K562 (cell line): Measurements from ENCODE around the gene SCNN1A. TPM values are rescaled to one million over a fixed set of nuclear protein-coding genes. Genes with fewer than 3 reads are reported as not detected.

Source experiments
- ATAC-seq: fragments of 200-7000 bp; cut with Tn5 transposase; 3 replicates; pipeline ENCODE4 v1.9.1; 2020; ENCODE audit warnings: moderate library complexity
- BruUV-seq: library from RNA; stranded (reverse); fragments of 400-500 nt; replicated peaks from 2 replicates; lab custom pipeline; 2021; lab: Mats Ljungman, UMichigan
- CTCF ChIA-PET: fragments of 300-600 bp; formaldehyde crosslinking; extraction: SDS; loops from one replicate; lab custom pipeline; 2021; ENCODE audit warnings: low intra/inter-chr PET ratio; lab: Yijun Ruan, JAX
- POLR2A ChIA-PET: fragments of 300-600, 350-650 bp; sonication (Branson Sonifier 250); formaldehyde crosslinking; extraction: SDS; loops from one replicate; lab custom pipeline; 2021; ENCODE audit warnings: antibody characterized with exemption, inconsistent platforms; lab: Yijun Ruan, JAX
- DNase-seq, 4 experiments: peaks; one replicate each; pipeline versions ENCODE4 v3.0.0 to v3.0.0-alpha.2; 2011 to 2018; ENCODE audit warnings: low spot score in 3 of 4, mixed read lengths in 3 of 4; ENCODE audit errors: extremely low read depth in 1 of 4
- FAIRE-seq: peaks from 2 replicates; lab custom pipeline; 2011; peaks lifted over from hg19 to GRCh38; lab: Jason Lieb, UNC
- H2AFZ ChIP-seq: 2 replicates; pipeline ENCODE4 v1.6.0; 2011; ENCODE audit warnings: low read depth, low read length, control low read depth, inconsistent platforms
- H3K27ac ChIP-seq: fragments of 200-600 bp; 3 replicates; pipeline ENCODE4 v1.8.0; 2011; ENCODE audit warnings: low read depth, mild to moderate bottlenecking, control low read depth, inconsistent platforms, low read length, moderate library complexity, mixed read lengths; ENCODE audit errors: extremely low read depth
- H3K27me3 ChIP-seq, 2 experiments: fragments of 300-600 bp in 1 of 2; 2 replicates in 1 of 2; 3 replicates in 1 of 2; pipeline versions ENCODE4 v1.6.0 to v1.8.0; 2011; ENCODE audit warnings: inconsistent platforms in 2 of 2, low read length in 2 of 2, mild to moderate bottlenecking in 1 of 2, mixed read lengths in 1 of 2, moderate library complexity in 1 of 2; ENCODE audit not compliant: control insufficient read depth in 2 of 2, insufficient read depth in 2 of 2
- H3K36me3 ChIP-seq: fragments of 300-600 bp; 3 replicates; pipeline ENCODE4 v1.8.0; 2011; ENCODE audit warnings: mild to moderate bottlenecking, low read length, inconsistent platforms; ENCODE audit not compliant: control insufficient read depth, insufficient read depth
- H3K4me1 ChIP-seq, 2 experiments: fragments of 200-600 bp in 1 of 2; replicated peaks in 1 of 2; 2 replicates in 1 of 2; 3 replicates in 1 of 2; pipeline versions ENCODE4 v1.5.1 to v1.8.0; 2011; ENCODE audit warnings: inconsistent platforms in 2 of 2, low read length in 2 of 2, mild to moderate bottlenecking in 1 of 2, mixed read lengths in 1 of 2, moderate library complexity in 1 of 2; ENCODE audit not compliant: control insufficient read depth in 2 of 2, insufficient read depth in 2 of 2
- H3K4me2 ChIP-seq: 2 replicates; pipeline ENCODE4 v1.6.1; 2011; ENCODE audit warnings: low read length, control low read depth, inconsistent platforms, mixed read lengths; ENCODE audit not compliant: insufficient read depth
- H3K4me3 ChIP-seq: fragments of 200-600 bp; sonication (generic), shearing (Covaris generic); 2 replicates; pipeline ENCODE4 v1.5.1; 2016; ENCODE audit warnings: control low read depth, inconsistent platforms
- H3K79me2 ChIP-seq: fragments of 200-600 bp; 3 replicates; pipeline ENCODE4 v1.8.0; 2011; ENCODE audit warnings: low read length, inconsistent platforms; ENCODE audit not compliant: control insufficient read depth, insufficient read depth
- H3K9ac ChIP-seq, 2 experiments: 2 replicates each; pipeline versions ENCODE4 v1.6.0 to v1.6.1; 2011; ENCODE audit warnings: low read depth in 2 of 2, low read length in 2 of 2, control low read depth in 1 of 2, inconsistent platforms in 1 of 2, mild to moderate bottlenecking in 1 of 2, mixed read lengths in 1 of 2; ENCODE audit not compliant: insufficient read depth in 1 of 2
- H3K9me1 ChIP-seq: one replicate; pipeline ENCODE4 v1.6.0; 2011; ENCODE audit warnings: inconsistent platforms, mild to moderate bottlenecking, low read length, moderate library complexity; ENCODE audit not compliant: control insufficient read depth, insufficient read depth
- H3K9me3 ChIP-seq: replicated peaks from 2 replicates; pipeline ENCODE4 v1.5.1; 2011; ENCODE audit warnings: low read depth, low read length, inconsistent platforms; ENCODE audit not compliant: control insufficient read depth, insufficient read depth
- H4K20me1 ChIP-seq: replicated peaks from 2 replicates; pipeline ENCODE4 v1.6.1; 2011; ENCODE audit warnings: low read length, inconsistent platforms, mixed read lengths; ENCODE audit not compliant: control insufficient read depth, insufficient read depth
- C11orf30 ChIP-seq: fragments of 450-650 bp; IDR thresholded peaks from 2 replicates; pipeline ENCODE4 v1.6.1; 2016; ENCODE audit warnings: low read depth, mild to moderate bottlenecking
- MLX ChIP-seq, 2 experiments: fragments of 450-650 bp in 1 of 2; sonication (generic) in 1 of 2; formaldehyde crosslinking; conservative IDR thresholded peaks; 2 replicates each; pipeline versions ENCODE4 v1.4.0 to v1.8.1; 2020 to 2022; ENCODE audit warnings: mild to moderate bottlenecking in 1 of 2, missing genetic modification reagents in 1 of 2
- NFIC ChIP-seq: fragments of 450-650 bp; IDR thresholded peaks from 2 replicates; pipeline ENCODE4 v1.6.1; 2017; ENCODE audit warnings: mild to moderate bottlenecking, inconsistent platforms
- NFRKB ChIP-seq: fragments of 450-650 bp; IDR thresholded peaks from 2 replicates; pipeline ENCODE4 v1.6.1; 2016; ENCODE audit warnings: low read depth
- ZNF23 ChIP-seq: fragments of 250-450 bp; sonication (Bioruptor Pico); IDR thresholded peaks from 2 replicates; pipeline ENCODE4 v1.4.0; 2020; ENCODE audit warnings: mild to moderate bottlenecking
- WGBS: fragments of 100-300 bp; shearing (Covaris generic); methylation state at CpG from one replicate; pipeline ENCODE4 v1.1.6; 2016; ENCODE audit warnings: low coverage, mixed read lengths; ENCODE audit not compliant: insufficient coverage; ENCODE audit errors: missing lambda C conversion rate; 5-methylcytosine and 5-hydroxymethylcytosine counted together
- in situ Hi-C: fragments of 300-500 bp; cut with MboI; formaldehyde crosslinking; loops from 4 replicates; pipeline ENCODE4 v1.15.0; 2018; ENCODE audit warnings: inconsistent platforms, mixed read lengths
- intact Hi-C: fragments of 100-400 bp; cut with micrococcal nuclease; formaldehyde crosslinking; loops from 2 replicates; pipeline ENCODE4 v1.14.2; 2022
- polyA plus RNA-seq, 8 experiments: library from polyadenylated mRNA; depleted of rRNA in 4 of 8; stranded (reverse) in 5 of 8; unstranded in 3 of 8; fragments of >200 nt; fragmentation: Nextera tagmentation in 2 of 8; fragmentation: Illumina TruSeq in 1 of 8; extraction: Ambion mirVana in 2 of 8; extraction: Trizol in 1 of 8; gene quantifications; 2 replicates each; pipeline versions ENCODE4 v1.2.1 to v1.2.3, GENCODE V29; 2011 to 2014; ENCODE audit warnings: inconsistent platforms in 1 of 8, missing spikeins in 1 of 8
- total RNA-seq, 7 experiments: library from RNA; depleted of rRNA in 6 of 7; stranded (reverse); fragments of >200 nt in 6 of 7; fragmentation: Illumina TruSeq in 2 of 7; extraction: Trizol in 2 of 7; gene quantifications; 2 replicates each; pipeline versions ENCODE4 v1.2.1 to v1.2.3, GENCODE V29; 2011 to 2021; ENCODE audit warnings: low replicate concordance in 1 of 7

SCNN1A gene
- total and polyA plus RNA-seq, 9 of the 15 experiments (the other 6 are each of a cell fraction or from before 2014, with no cell fraction given): 0.15 to 0.49 (median 0.32) TPM; not detected in 5

- Histone ChIP-seq H3K9ac (no peak overlapping the region), H3K27me3 (peaks cover 0 to 13% of the 10 kb centered on the region in 2 experiments; a peak in 2 of 5 replicates), H3K36me3 (no peaks in the 10 kb centered on the region), H3K4me1 (no peaks in the 10 kb centered on the region; a peak in 1 of 5 replicates), H3K9me1 (no peaks in the 10 kb centered on the region), H3K4me2 (no peak overlapping the region), H3K27ac (no peak overlapping the region), H4K20me1 (0 out of 2 replicates have a peak, but pooled peaks cover 6% of the 10 kb centered on the region), H3K4me3 (no peak overlapping the region), H3K9me3 (no peaks in the 10 kb centered on the region), H3K79me2 (no peaks in the 10 kb centered on the region), H2AFZ (no peak overlapping the region)
- intact Hi-C loops: no loop called here
- CTCF ChIA-PET: no interaction called here
- in situ Hi-C loops: no loop called here
- ATAC-seq (no peak; the same call in 2 of the 3 replicates), DNase-seq (no peak), FAIRE-seq (no peak)
- WGBS: 21% methylated on average over 9 of the region's 10 CpGs
- no TSS peak for BruUV-seq
- POLR2A ChIA-PET: interaction anchor here (1.7 kb wide), 1 partner anchor 9 kb away, joined by 11 read pairs; no protein-coding TSS in a partner anchor
- no peak for TF ChIP-seq MLX (CRISPR knock-in tag; conservative IDR thresholded peaks at IDR 0.05)
- TF ChIP-seq ZNF23 (CRISPR knock-in tag): no peak
- no peak for TF ChIP-seq C11orf30
- TF ChIP-seq NFIC: no peak
- TF ChIP-seq NFRKB: no peak
Measured at GRCh38 chr12:6354495-6355393, 20.6 kb downstream of the SCNN1A start.
